Activated CD4-positive, alpha-beta T cell treated with anti-CD3 and anti-CD28 coated beads, Interleukin-2, amount 50 U/mL, for 16 hours (primary cell): Measurements from ENCODE around the gene PDE4D.
"Not testable (repeated sequence)": the region's sequence is repeated elsewhere in the genome, so short reads cannot be mapped to it uniquely, and the experiment has no call there.

ENCODE experiments used
- DNase-seq: peaks from one replicate; pipeline ENCODE4 v3.0.0-alpha.2; 2020

The PDE4D gene

GRCh38 chr5:59458321-59458720 lies 435.2 kb downstream of the PDE4D start:
- DNase-seq = no peak

- DNase-seq = peak; percentile 5
These were observed 443.5 kb downstream of the PDE4D start for GRCh38 chr5:59449905-59450644.

GRCh38 chr5:59446356-59446755 lies 447.2 kb downstream of the PDE4D start:
- no peak for DNase-seq

GRCh38 chr5:59445741-59446140 lies 447.8 kb downstream of the PDE4D start:
- DNase-seq = no peak

GRCh38 chr5:59439303-59439702 lies 454.2 kb downstream of the PDE4D start:
- no peak for DNase-seq

- no peak for DNase-seq
These were observed 456.4 kb downstream of the PDE4D start for GRCh38 chr5:59437176-59437575.

- no peak for DNase-seq
These were observed 457.0 kb downstream of the PDE4D start for GRCh38 chr5:59436364-59437148.

- DNase-seq = no peak
These were observed 460.4 kb downstream of the PDE4D start for GRCh38 chr5:59433174-59433573.

GRCh38 chr5:59430066-59430685 lies 463.4 kb downstream of the PDE4D start:
- DNase-seq = no peak

- no peak for DNase-seq
These were observed 465.1 kb downstream of the PDE4D start for GRCh38 chr5:59428391-59428790.

GRCh38 chr5:59424515-59424914 lies 469.0 kb downstream of the PDE4D start:
- no peak for DNase-seq

GRCh38 chr5:59423021-59423420 lies 470.5 kb downstream of the PDE4D start:
- DNase-seq = no peak

- no peak for DNase-seq
These were observed 471.3 kb downstream of the PDE4D start for GRCh38 chr5:59421986-59422941.

GRCh38 chr5:59420596-59420995 lies 472.9 kb downstream of the PDE4D start:
- DNase-seq = no peak

GRCh38 chr5:59418808-59419207 lies 474.7 kb downstream of the PDE4D start:
- no peak for DNase-seq

- DNase-seq = no peak
These were observed 477.1 kb downstream of the PDE4D start for GRCh38 chr5:59416451-59416850.

- no peak for DNase-seq
These were observed 477.5 kb downstream of the PDE4D start for GRCh38 chr5:59416026-59416425.

GRCh38 chr5:59412428-59412827 lies 481.1 kb downstream of the PDE4D start:
- DNase-seq = no peak

GRCh38 chr5:59408997-59409396 lies 484.5 kb downstream of the PDE4D start:
- not testable (repeated sequence) for DNase-seq

GRCh38 chr5:59407967-59408366 lies 485.6 kb downstream of the PDE4D start:
- no peak for DNase-seq

- DNase-seq = no peak
These were observed 491.9 kb downstream of the PDE4D start for GRCh38 chr5:59401637-59402036.

- DNase-seq = not testable (repeated sequence)
These were observed 498.6 kb downstream of the PDE4D start for GRCh38 chr5:59394956-59395355.
